Stomach (tissue), 9 donors: ENCODE results near the gene TIGD3. TPM values are rescaled to one million over a fixed set of nuclear protein-coding genes. Genes with fewer than 3 reads are reported as not detected.
A peak's percentile ranks its signal among the peaks of the same experiment; 100 is the strongest.

ENCODE experiments used
- DNase-seq, 2 donors: peaks; one replicate each; pipeline versions ENCODE4 v3.0.0 to v3.0.0-alpha.2; 2013 to 2019
- H3K27ac ChIP-seq, 5 donors: fragments of 200-600 bp in 4 of 5; sonication (generic) in 4 of 5; one replicate each; pipeline ENCODE4 v1.5.1; 2013 to 2019; ENCODE audit warnings: mild to moderate bottlenecking in 1 of 5, moderate library complexity in 1 of 5
- H3K27me3 ChIP-seq, 3 donors: fragments of 200-600 bp; sonication (generic); one replicate each; pipeline ENCODE4 v1.5.1; 2017 to 2019; ENCODE audit warnings: mixed run types in 1 of 3
- H3K36me3 ChIP-seq, 4 donors: fragments of 200-600 bp; sonication (generic); 1 replicate in 3 of 4; 2 replicates in 1 of 4; pipeline ENCODE4 v1.5.1; 2016 to 2019
- H3K4me1 ChIP-seq, 4 donors: fragments of 200-600 bp; sonication (generic); one replicate each; pipeline ENCODE4 v1.5.1; 2016 to 2019
- H3K4me3 ChIP-seq, 4 donors: fragments of 200-600 bp; sonication (generic) in 3 of 4; one replicate each; pipeline ENCODE4 v1.5.1; 2016 to 2019; ENCODE audit warnings: mild to moderate bottlenecking in 1 of 4
- H3K9me3 ChIP-seq, 4 donors: fragments of 200-600 bp; sonication (generic); one replicate each; pipeline ENCODE4 v1.5.1; 2016 to 2019
- EP300 ChIP-seq: sonication (generic); formaldehyde crosslinking; IDR thresholded peaks from one replicate; pipeline ENCODE4 v1.6.1; 2017; ENCODE audit warnings: antibody characterized with exemption
- POLR2A ChIP-seq, 4 donors: fragments of 450-650 bp; IDR thresholded peaks; one replicate each; pipeline ENCODE4 v1.6.1; 2016; ENCODE audit warnings: antibody characterized with exemption in 4 of 4, control low read depth in 2 of 4, mild to moderate bottlenecking in 1 of 4, moderate library complexity in 1 of 4
- POLR2AphosphoS5 ChIP-seq, 3 donors: sonication (generic); formaldehyde crosslinking; IDR thresholded peaks; one replicate each; pipeline ENCODE4 v1.6.1; 2016; ENCODE audit warnings: antibody characterized with exemption in 3 of 3
- WGBS, 5 donors: extraction: QIAGEN DNeasy Blood & Tissue Kit in 3 of 5; methylation state at CpG; one replicate each; pipeline versions ENCODE4 v1.1.5 to v1.1.7; 2013 to 2018; 5-methylcytosine and 5-hydroxymethylcytosine counted together
- intact Hi-C: fragments of 100-400 bp; cut with DNase I; formaldehyde crosslinking; loops from one replicate; pipeline ENCODE4 v1.15.1; 2023; ENCODE audit warnings: low total_unique reads
- polyA plus RNA-seq, 3 donors: library from polyadenylated mRNA; stranded (reverse); fragments of 200-250 nt; gene quantifications; one replicate each; pipeline ENCODE4 v1.2.3, GENCODE V29; 2013
- total RNA-seq, 5 donors: library from RNA; depleted of rRNA; stranded (reverse); fragments of >200 nt; gene quantifications; one replicate each; pipeline versions ENCODE4 v1.1.0 to v1.2.3, GENCODE V29; 2014 to 2016
- TF ChIP-seq, protein P1 (sequence below), 7 experiments: fragments of 450-650 bp in 4 of 7; fragments of 200-600 bp in 3 of 7; sonication (generic) in 3 of 7; IDR thresholded peaks; one replicate each; pipeline ENCODE4 v1.5.1; 2016 to 2019; ENCODE audit warnings: antibody characterized with exemption in 7 of 7, control low read depth in 2 of 7, mild to moderate bottlenecking in 1 of 7
- donor health status: healthy with polysubstance abuse.
- donor health status: Bipolar disorder and iron deficiency.
- donor health status: healthy.

TIGD3 gene
- total and polyA plus RNA-seq, 8 donors = 0.25 to 4.5 (median 0.44) TPM; not detected in 5

DNA sequence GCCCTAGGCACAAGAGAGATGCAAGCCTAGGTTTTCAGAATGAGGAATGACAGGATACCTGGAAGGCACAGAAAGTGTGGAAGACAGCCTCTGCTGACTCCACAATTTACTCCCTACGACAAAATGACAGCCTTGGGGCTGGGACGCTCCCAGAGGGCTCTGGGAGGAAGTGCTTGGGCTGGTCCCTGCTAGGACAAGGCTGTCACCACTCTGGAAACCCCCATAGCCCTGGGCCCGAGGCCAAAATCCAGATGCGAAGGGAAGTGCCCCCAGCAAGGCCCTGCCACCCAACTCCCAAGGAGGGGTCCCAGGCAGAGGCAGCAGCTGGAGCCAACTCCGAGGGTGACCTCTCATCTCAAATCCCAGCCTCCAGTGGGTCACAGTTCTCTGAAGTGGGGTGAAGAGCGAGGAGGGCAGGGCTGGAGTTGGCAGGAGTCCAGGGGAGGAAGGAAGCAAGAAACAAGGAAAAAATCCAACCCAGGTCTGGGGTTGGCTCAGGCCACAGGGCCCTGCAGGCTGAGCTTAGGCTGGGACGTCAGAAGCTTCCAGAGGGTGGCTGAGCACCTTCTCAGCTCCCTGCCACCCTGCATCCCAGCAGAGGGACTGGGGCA is 46.2 kb upstream of the TIGD3 start:
- TF ChIP-seq, protein P1, sequence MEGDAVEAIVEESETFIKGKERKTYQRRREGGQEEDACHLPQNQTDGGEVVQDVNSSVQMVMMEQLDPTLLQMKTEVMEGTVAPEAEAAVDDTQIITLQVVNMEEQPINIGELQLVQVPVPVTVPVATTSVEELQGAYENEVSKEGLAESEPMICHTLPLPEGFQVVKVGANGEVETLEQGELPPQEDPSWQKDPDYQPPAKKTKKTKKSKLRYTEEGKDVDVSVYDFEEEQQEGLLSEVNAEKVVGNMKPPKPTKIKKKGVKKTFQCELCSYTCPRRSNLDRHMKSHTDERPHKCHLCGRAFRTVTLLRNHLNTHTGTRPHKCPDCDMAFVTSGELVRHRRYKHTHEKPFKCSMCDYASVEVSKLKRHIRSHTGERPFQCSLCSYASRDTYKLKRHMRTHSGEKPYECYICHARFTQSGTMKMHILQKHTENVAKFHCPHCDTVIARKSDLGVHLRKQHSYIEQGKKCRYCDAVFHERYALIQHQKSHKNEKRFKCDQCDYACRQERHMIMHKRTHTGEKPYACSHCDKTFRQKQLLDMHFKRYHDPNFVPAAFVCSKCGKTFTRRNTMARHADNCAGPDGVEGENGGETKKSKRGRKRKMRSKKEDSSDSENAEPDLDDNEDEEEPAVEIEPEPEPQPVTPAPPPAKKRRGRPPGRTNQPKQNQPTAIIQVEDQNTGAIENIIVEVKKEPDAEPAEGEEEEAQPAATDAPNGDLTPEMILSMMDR (IDR thresholded peaks at IDR 0.05) = no peak
- TF ChIP-seq POLR2AphosphoS5 (IDR thresholded peaks at IDR 0.05) = no peak
- TF ChIP-seq EP300 = no peak
- no peak for TF ChIP-seq POLR2A (IDR thresholded peaks at IDR 0.05)
- intact Hi-C loops = no loop called here
- H3K9me3 ChIP-seq = no peaks in the 10 kb centered on the region
- peak overlapping the region; percentile 8 to 79 (median 46) for H3K27ac ChIP-seq
- no peak overlapping the region for H3K4me3 ChIP-seq
- H3K27me3 ChIP-seq = no peaks in the 10 kb centered on the region
- H3K36me3 ChIP-seq = no peaks in the 10 kb centered on the region
- DNase-seq = peak; percentile 40 to 85
- peaks cover 58 to 88% (median 74%) of the 10 kb centered on the region in 4 donors for H3K4me1 ChIP-seq
- WGBS, 5 donors = 14 to 28% (median 20%) methylated on average over 7 of the region's 7 CpGs

- peaks cover 64 to 94% (median 80%) of the 10 kb centered on the region in 4 donors for H3K4me1 ChIP-seq
- 55 to 66% (median 61%) methylated on average over 5 of the region's 5 CpGs for WGBS, 5 donors
Observed at GRCh38 chr11:65309006-65309405, 45.5 kb upstream of the TIGD3 start.

DNA sequence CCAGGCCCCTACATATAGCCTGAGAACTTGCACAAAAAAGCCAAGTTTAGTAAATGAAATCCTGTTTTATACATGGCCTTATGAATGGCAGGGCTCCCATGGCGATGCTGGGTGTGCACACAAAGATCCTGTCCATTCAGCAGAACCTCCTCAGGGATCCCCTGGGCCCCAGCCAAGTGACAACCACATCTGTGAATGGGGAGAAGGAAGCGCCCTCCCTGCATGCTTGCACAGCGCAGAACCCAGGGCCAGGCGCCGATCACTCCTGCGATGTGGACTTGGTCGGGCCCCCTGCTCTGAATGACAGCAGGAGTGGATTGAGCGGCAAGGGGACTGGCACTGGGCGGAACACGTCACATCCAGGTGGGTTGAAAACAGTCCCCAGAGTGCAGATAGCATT is 44.3 kb upstream of the TIGD3 start:
- no peaks in the 10 kb centered on the region for H3K27me3 ChIP-seq
- TF ChIP-seq POLR2AphosphoS5 (IDR thresholded peaks at IDR 0.05) (no peak), POLR2A (IDR thresholded peaks at IDR 0.05) (no peak), EP300 (no peak)
- TF ChIP-seq, protein P1 (IDR thresholded peaks at IDR 0.05) = no peak
- no peaks in the 10 kb centered on the region for H3K36me3 ChIP-seq
- 71 to 73% (median 71%) methylated on average over 9 to 10 of the region's 10 CpGs for WGBS, 5 donors
- H3K27ac ChIP-seq = peak overlapping the region in 3 of 5 donors; percentile 12 to 46 (median 45)
- H3K4me3 ChIP-seq = no peak overlapping the region
- intact Hi-C loops = no loop called here
- no peaks in the 10 kb centered on the region for H3K9me3 ChIP-seq
- peaks cover 60 to 88% (median 77%) of the 10 kb centered on the region in 4 donors for H3K4me1 ChIP-seq
- peak in 1 of 2 donors; percentile 55 for DNase-seq

More at GRCh38 chr11:65309006-65309405, 45.5 kb upstream of the TIGD3 start:
- no peaks in the 10 kb centered on the region for H3K27me3 ChIP-seq
- no peak for DNase-seq
- no peaks in the 10 kb centered on the region for H3K9me3 ChIP-seq
- H3K4me3 ChIP-seq = no peak overlapping the region
- TF ChIP-seq POLR2A (IDR thresholded peaks at IDR 0.05) = no peak
- TF ChIP-seq, protein P1 (IDR thresholded peaks at IDR 0.05) = no peak
- TF ChIP-seq EP300 = no peak
- TF ChIP-seq POLR2AphosphoS5 (IDR thresholded peaks at IDR 0.05) = no peak
- intact Hi-C loops = no loop called here
- no peaks in the 10 kb centered on the region for H3K36me3 ChIP-seq
- peak overlapping the region; percentile 6 to 79 (median 46) for H3K27ac ChIP-seq

- H3K36me3 ChIP-seq = no peaks in the 10 kb centered on the region
- DNase-seq = no peak
- peaks cover 55 to 86% (median 75%) of the 10 kb centered on the region in 4 donors for H3K4me1 ChIP-seq
- no peak overlapping the region for H3K4me3 ChIP-seq
- intact Hi-C loops = no loop called here
- no peaks in the 10 kb centered on the region for H3K9me3 ChIP-seq
- H3K27ac ChIP-seq = peak overlapping the region in 3 of 5 donors; percentile 12 to 46 (median 45)
- H3K27me3 ChIP-seq = no peaks in the 10 kb centered on the region
- 46 to 66% (median 53%) methylated on average over 5 to 6 of the region's 6 CpGs for WGBS, 5 donors
- TF ChIP-seq POLR2A (IDR thresholded peaks at IDR 0.05) (no peak), POLR2AphosphoS5 (IDR thresholded peaks at IDR 0.05) (no peak), EP300 (no peak)
- TF ChIP-seq, protein P1 (IDR thresholded peaks at IDR 0.05) = no peak
Observed at GRCh38 chr11:65310736-65311135, 43.8 kb upstream of the TIGD3 start.
